GM18511 (cell line): Measurements from ENCODE around the gene SPTBN2.

Experiments
- ATAC-seq: cut with Tn5 transposase; IDR thresholded peaks from one replicate; pipeline ENCODE4 v1.9.1; 2021; ENCODE audit warnings: mild to moderate bottlenecking, moderate library complexity; ENCODE audit not compliant: unreplicated experiment

SPTBN2 gene

GRCh38 chr11:66704659-66705360 is 24.2 kb downstream of the SPTBN2 start:
- ATAC-seq = no peak

GRCh38 chr11:66701432-66702240 is 27.4 kb downstream of the SPTBN2 start:
- no peak for ATAC-seq

GRCh38 chr11:66700742-66701141 is 28.3 kb downstream of the SPTBN2 start:
- ATAC-seq = no peak

- ATAC-seq = no peak
These were observed 28.7 kb downstream of the SPTBN2 start for GRCh38 chr11:66700337-66700736.

DNA sequence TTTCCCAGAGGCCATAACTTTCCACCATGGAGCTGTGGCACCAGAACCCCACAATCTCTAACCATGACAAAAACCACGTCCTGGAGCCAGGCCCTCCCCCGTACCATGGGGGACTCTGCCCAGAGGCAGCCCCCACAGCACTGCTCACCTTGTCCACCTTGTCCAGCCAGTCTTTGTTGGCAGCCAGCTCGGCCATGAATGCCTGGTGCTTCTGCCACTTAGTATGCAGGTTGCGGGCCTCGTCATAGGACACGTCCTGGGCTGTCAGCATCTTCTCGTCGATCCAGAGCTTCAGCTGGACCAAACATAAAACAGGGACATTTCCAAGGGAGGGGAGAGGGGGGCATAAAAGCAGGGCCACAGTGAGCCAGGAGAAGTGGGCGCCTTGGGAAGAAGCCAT is 30.5 kb downstream of the SPTBN2 start:
- no peak for ATAC-seq

DNA sequence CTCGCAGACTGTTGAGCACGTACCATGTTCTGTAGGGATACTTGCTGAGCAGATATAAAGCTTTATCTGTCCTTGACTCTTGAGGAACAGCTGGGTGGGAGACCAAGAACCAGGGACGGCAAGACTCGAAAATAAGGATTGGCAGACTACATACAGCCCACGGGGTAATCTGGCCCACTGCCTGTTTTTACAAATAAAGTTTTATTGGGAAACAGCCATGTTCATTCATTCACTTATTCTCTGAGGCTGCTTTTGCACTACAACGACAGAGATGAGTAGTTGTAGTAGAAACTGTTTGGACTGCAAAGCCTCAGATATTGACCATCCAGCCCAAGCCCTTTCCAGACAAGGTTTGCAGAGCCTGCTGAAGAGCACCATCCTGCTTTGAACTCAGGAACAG is 31.0 kb downstream of the SPTBN2 start:
- no peak for ATAC-seq

DNA sequence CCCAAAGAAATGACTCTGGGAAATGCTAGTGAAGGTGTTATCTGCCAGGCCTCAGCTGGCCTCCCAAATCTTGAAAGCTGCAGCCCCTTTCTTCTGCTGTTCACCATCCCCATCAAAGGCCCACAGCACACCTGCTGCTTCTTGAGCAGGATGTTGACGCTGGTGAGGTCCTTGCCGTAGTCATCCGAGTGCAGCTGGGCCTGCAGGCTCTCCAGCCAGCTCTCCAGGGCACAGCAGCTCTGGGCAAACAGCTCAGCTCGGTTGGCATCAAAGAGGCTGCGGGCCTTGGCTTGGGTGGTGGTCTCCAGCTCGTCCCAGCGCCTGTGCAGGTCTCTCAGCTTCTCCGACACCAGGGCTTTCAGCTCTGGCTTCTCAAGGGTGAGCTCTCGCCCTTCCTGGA is 32.9 kb downstream of the SPTBN2 start:
- no peak for ATAC-seq

DNA sequence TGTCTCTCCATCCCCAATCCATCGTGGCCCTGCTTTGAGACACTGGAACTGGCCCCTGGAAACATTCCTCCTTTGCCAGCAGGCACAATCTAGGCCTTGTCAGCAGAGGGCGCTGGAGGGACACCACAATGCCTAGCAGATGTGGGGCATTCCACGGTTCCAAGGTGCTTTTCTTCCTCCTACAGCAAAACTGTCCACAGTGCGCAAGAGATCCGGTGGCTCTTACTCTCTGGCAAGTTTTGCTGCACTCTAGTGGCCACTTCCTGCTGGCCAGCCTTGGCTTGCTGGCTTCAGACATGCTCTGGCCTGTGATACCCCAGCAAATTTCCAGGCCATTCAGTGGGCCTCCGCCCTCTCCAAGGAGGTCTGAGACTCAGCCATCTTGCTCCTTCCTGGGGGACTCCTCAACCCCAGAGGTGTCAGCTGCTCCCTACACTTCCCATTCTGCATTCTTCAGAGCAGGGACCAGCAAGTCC is 34.2 kb downstream of the SPTBN2 start:
- ATAC-seq = peak; percentile 43

DNA sequence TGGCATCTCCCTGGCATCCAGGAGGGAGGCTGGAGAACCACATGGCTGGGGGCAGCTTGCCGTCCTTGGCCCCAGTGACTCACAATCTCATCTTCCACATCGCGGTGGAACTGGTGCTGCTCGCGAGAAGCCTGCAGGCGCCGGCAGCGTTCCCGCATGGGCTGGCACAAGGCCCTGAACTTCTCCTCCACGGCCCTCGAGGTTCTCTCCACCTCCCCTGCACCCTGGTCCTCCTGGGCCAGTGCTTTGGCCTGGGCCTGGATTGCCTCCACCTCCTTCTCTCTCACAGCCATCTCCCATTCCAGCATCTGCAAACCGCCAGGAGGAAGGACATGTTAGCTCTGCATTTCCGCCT is 35.0 kb downstream of the SPTBN2 start:
- ATAC-seq = no peak

DNA sequence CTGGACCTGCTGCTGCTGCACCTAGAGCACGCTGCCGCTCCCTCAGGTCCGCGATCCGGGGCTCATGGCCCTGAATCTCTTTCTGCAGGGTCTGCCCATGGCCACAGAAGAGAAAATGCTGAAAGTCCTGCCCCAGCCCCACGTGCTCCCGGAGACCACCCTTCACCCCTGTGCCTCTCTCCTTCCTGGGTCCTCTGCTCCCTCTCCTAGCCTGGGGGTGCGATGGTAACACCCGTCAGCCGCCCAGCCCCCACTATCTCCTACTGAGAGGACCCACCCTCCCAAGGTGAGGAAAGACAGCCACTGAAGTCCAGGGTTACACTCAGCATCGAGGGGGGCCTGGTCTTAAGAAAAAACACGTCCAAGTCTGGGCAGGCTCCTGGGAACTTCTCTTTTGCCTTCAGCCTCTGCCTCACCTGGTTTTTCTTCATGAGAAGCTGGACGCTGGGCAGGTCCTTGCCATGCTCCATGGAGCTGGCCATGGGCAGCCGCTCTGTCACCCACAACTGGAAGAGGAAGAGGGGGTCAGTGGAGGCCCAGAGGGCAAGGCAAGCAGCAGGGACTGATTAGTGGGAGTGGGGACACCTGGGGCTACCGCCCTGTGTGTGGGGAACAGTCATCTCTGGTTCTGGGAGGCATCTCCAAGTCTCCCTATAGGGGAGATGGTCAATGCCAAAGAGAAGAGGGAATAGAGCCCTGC is 35.5 kb downstream of the SPTBN2 start:
- no peak for ATAC-seq

DNA sequence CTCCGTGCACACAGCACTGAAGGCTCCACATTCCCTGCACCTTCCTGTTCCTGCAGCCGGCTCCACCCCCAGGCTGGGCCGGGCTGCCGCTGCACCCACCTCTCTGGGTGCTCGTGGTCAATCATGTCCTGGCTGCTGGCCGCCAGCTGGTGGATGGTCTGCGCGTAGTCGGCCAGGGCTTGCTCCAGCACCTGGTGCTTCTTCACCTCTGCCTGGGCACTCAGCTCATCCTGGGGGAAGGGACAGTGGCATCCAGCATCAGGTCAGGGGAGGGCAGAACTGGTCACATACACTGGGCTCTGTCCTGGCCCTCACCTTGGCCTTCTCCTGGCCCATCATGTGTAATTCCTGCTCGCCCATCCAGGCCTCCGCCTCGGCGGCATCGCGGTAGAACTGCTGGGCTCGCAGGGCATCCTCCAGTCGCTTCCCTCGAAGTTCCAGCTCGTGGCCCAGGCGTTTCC is 36.1 kb downstream of the SPTBN2 start:
- no peak for ATAC-seq

- no peak for ATAC-seq
These were observed 36.6 kb downstream of the SPTBN2 start for GRCh38 chr11:66692446-66692845.

- no peak for ATAC-seq
These were observed 37.6 kb downstream of the SPTBN2 start for GRCh38 chr11:66691311-66691980.

DNA sequence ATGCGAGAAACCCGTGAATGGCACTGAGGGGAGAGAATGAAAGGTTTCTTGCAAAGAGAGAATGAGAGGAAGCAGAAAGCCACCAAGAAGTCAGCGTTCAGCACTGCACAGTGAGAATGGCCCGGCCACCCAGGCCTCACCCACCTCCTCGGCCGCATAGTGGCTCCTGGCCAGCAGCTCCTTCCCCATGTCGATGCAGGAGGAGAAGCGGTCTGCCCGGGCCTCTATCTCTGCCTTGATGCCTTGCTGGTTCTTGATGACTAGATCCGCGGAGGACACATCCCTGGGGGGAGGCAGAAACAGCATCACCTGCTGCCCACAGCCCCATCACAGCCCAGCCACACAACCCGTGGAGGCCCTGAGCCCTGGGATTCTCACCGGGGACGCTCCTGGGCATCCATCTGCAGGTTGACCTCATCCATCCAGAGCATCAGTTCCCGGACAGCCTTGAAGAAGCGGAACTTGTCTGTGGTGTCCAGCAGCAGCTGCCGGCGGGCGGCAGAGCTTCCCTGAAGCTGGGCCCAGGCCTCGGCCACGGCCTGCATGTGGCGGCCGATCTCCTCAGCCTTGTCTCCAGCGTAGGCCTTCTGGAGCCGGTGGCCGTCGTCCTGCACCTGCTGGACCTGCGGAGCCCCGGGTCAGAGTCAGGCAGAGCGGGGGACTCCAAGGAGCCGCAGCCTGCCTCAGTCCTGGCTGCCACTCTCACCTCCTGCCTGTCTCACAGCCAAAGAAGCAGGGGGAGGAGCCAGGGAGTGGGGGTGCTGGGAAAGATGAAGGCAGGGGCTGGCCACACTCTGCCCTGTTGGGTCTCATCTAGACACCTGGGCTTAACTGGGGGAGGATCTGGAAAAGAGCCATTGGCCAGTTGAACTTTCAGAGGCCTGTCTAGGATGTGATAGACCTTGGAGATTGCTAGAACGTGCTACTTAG is 39.1 kb downstream of the SPTBN2 start:
- ATAC-seq = no peak

GRCh38 chr11:66688561-66689534 is 40.2 kb downstream of the SPTBN2 start:
- ATAC-seq = no peak

DNA sequence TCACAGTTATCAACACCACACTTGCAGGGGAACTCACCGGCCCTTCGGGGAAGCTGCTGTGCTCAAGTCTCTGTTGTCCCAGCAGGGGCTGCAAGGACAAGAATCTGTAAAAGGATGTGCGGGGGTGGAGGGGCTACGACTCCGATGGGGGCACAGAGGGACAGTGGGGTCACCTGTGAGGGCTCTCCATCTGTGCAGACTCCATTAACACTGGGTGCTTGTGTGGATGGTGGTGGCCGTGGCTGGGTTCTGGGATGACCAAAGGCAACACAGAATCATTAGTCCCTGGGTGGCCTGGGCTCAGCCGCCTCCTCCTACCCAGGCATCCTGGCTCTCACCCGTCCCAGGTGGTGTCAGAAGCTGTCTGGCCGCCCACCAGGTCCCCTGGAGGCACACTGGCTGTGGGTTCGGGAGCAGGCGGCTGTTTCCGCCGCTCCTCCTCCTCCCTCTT is 41.2 kb downstream of the SPTBN2 start:
- no peak for ATAC-seq

DNA sequence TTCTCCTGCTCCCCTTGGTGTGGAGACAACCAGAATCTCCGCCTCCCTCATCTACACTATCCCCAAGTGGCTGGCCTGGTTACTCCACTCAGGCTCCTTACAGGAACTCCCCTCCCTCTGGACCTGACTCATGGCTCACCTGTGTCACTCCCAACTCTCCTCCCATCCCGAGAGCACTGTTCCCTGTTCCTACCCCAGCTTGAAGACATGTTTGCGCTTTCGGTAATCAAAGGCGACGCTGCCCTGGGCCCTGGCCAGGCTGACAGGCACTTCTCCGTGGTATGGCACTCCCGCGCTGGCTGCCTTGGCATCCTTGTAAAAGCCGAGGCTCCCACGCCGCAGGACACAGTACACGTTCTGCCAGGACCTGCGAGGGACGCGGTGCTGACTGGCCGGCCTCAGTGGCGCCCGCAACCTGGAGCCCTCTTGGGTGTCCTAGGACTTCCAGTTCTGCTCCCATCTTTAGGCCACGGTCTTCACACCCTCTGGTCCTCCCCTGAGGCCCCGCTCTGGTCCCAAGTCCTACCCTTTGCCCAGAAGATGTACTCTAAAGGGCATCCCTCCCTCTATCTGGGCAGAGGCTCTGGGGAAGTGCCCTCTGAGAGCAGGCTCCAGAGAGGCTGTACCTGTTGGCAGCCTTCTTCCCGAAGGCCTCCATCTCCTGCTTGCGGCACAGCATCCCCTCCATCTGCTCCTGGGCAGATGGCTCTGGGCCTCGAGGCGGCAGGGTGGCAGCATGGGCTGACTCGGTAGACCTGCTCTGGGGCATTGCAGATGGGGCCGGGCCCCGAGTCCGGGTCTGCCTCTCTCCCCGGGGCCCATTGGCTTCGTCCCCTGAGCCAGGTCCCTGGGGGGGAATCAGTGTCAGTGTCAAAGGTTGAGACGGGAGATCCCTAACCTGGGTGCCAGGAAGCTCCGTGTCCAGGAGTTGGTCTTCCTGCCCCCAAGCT is 41.9 kb downstream of the SPTBN2 start:
- no peak for ATAC-seq
